ENCODE data around the gene CYP26B1. TPM values are rescaled to one million over a fixed set of nuclear protein-coding genes. Genes with fewer than 3 reads are reported as not detected.

The CYP26B1 gene
- total RNA-seq, 1 experiment from 2014 or later = 0.42 TPM

DNA sequence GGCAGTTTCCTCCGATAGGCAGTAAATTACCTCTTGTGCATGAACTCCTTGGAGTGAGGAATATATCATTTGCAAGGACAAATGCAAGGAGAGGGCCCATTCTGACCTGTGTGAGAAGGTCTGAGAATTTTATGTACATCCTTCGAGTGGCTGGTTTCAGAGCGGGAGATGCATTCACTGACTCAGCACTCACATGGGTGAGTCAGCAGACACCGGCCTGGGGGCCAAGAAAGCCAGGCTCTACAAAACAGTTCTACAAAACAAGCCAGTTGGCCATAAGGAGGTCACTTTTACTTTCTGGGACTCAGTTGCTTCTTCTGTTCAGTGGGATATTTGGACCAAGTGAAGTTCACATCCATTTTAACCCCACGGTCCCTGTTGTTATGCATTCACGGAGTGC, 35.3 kb downstream of the CYP26B1 start (continued):
- TF ChIP-seq, protein P1, sequence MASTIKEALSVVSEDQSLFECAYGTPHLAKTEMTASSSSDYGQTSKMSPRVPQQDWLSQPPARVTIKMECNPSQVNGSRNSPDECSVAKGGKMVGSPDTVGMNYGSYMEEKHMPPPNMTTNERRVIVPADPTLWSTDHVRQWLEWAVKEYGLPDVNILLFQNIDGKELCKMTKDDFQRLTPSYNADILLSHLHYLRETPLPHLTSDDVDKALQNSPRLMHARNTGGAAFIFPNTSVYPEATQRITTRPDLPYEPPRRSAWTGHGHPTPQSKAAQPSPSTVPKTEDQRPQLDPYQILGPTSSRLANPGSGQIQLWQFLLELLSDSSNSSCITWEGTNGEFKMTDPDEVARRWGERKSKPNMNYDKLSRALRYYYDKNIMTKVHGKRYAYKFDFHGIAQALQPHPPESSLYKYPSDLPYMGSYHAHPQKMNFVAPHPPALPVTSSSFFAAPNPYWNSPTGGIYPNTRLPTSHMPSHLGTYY (CRISPR knock-in tag; IDR thresholded peaks at IDR 0.05) = no peak
- TF ChIP-seq ZNF396 (CRISPR knock-in tag; IDR thresholded peaks at IDR 0.05; ENCODE audit: borderline replicate concordance) (no peak), ZNF317 (CRISPR knock-in tag; IDR thresholded peaks at IDR 0.05; ENCODE audit: borderline replicate concordance, low read depth) (no peak), GTF2I (CRISPR knock-in tag; conservative IDR thresholded peaks at IDR 0.05) (no peak)
- TF ChIP-seq, protein P2, sequence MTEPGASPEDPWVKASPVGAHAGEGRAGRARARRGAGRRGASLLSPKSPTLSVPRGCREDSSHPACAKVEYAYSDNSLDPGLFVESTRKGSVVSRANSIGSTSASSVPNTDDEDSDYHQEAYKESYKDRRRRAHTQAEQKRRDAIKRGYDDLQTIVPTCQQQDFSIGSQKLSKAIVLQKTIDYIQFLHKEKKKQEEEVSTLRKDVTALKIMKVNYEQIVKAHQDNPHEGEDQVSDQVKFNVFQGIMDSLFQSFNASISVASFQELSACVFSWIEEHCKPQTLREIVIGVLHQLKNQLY (CRISPR knock-in tag; IDR thresholded peaks at IDR 0.05) = no peak

DNA sequence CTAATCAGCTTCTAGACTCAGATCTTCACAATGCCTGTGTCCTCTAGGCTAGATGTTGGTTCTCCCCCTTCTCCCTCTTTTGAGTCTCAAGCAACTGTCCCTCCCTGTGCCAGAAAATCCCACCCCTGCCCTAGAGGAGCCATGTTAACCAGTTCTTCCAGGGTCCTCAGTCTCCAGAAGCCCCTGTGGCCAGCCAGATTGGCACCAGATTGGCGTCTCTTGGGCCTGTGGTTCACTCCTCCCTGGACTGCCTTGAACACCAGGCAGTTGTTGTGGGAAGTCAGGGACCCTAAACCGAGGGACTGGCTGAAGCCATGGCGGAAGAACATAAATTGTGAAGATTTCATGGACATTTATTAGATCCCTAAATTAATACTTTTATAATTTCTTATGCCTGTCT, 36.6 kb downstream of the CYP26B1 start:
- H3K4me1 Mint-ChIP-seq = no peaks in the 10 kb centered on the region; the same call in 1 of the 2 replicates
- TF ChIP-seq GABPB1 (CRISPR knock-in tag; IDR thresholded peaks at IDR 0.05) = no peak
- TF ChIP-seq, protein P3, sequence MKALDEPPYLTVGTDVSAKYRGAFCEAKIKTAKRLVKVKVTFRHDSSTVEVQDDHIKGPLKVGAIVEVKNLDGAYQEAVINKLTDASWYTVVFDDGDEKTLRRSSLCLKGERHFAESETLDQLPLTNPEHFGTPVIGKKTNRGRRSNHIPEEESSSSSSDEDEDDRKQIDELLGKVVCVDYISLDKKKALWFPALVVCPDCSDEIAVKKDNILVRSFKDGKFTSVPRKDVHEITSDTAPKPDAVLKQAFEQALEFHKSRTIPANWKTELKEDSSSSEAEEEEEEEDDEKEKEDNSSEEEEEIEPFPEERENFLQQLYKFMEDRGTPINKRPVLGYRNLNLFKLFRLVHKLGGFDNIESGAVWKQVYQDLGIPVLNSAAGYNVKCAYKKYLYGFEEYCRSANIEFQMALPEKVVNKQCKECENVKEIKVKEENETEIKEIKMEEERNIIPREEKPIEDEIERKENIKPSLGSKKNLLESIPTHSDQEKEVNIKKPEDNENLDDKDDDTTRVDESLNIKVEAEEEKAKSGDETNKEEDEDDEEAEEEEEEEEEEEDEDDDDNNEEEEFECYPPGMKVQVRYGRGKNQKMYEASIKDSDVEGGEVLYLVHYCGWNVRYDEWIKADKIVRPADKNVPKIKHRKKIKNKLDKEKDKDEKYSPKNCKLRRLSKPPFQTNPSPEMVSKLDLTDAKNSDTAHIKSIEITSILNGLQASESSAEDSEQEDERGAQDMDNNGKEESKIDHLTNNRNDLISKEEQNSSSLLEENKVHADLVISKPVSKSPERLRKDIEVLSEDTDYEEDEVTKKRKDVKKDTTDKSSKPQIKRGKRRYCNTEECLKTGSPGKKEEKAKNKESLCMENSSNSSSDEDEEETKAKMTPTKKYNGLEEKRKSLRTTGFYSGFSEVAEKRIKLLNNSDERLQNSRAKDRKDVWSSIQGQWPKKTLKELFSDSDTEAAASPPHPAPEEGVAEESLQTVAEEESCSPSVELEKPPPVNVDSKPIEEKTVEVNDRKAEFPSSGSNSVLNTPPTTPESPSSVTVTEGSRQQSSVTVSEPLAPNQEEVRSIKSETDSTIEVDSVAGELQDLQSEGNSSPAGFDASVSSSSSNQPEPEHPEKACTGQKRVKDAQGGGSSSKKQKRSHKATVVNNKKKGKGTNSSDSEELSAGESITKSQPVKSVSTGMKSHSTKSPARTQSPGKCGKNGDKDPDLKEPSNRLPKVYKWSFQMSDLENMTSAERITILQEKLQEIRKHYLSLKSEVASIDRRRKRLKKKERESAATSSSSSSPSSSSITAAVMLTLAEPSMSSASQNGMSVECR (CRISPR knock-in tag; IDR thresholded peaks at IDR 0.05; ENCODE audit: borderline replicate concordance) = no peak
- TF ChIP-seq, protein P4, sequence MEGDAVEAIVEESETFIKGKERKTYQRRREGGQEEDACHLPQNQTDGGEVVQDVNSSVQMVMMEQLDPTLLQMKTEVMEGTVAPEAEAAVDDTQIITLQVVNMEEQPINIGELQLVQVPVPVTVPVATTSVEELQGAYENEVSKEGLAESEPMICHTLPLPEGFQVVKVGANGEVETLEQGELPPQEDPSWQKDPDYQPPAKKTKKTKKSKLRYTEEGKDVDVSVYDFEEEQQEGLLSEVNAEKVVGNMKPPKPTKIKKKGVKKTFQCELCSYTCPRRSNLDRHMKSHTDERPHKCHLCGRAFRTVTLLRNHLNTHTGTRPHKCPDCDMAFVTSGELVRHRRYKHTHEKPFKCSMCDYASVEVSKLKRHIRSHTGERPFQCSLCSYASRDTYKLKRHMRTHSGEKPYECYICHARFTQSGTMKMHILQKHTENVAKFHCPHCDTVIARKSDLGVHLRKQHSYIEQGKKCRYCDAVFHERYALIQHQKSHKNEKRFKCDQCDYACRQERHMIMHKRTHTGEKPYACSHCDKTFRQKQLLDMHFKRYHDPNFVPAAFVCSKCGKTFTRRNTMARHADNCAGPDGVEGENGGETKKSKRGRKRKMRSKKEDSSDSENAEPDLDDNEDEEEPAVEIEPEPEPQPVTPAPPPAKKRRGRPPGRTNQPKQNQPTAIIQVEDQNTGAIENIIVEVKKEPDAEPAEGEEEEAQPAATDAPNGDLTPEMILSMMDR (IDR thresholded peaks at IDR 0.05) = no peak
- no peak for TF ChIP-seq SOX15 (CRISPR knock-in tag; IDR thresholded peaks at IDR 0.05)
- no peak for TF ChIP-seq TEAD1 (CRISPR knock-in tag; IDR thresholded peaks at IDR 0.05)
- TF ChIP-seq, protein P5, sequence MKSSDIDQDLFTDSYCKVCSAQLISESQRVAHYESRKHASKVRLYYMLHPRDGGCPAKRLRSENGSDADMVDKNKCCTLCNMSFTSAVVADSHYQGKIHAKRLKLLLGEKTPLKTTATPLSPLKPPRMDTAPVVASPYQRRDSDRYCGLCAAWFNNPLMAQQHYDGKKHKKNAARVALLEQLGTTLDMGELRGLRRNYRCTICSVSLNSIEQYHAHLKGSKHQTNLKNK (CRISPR knock-in tag; IDR thresholded peaks at IDR 0.05) = no peak
- TF ChIP-seq, protein P6, sequence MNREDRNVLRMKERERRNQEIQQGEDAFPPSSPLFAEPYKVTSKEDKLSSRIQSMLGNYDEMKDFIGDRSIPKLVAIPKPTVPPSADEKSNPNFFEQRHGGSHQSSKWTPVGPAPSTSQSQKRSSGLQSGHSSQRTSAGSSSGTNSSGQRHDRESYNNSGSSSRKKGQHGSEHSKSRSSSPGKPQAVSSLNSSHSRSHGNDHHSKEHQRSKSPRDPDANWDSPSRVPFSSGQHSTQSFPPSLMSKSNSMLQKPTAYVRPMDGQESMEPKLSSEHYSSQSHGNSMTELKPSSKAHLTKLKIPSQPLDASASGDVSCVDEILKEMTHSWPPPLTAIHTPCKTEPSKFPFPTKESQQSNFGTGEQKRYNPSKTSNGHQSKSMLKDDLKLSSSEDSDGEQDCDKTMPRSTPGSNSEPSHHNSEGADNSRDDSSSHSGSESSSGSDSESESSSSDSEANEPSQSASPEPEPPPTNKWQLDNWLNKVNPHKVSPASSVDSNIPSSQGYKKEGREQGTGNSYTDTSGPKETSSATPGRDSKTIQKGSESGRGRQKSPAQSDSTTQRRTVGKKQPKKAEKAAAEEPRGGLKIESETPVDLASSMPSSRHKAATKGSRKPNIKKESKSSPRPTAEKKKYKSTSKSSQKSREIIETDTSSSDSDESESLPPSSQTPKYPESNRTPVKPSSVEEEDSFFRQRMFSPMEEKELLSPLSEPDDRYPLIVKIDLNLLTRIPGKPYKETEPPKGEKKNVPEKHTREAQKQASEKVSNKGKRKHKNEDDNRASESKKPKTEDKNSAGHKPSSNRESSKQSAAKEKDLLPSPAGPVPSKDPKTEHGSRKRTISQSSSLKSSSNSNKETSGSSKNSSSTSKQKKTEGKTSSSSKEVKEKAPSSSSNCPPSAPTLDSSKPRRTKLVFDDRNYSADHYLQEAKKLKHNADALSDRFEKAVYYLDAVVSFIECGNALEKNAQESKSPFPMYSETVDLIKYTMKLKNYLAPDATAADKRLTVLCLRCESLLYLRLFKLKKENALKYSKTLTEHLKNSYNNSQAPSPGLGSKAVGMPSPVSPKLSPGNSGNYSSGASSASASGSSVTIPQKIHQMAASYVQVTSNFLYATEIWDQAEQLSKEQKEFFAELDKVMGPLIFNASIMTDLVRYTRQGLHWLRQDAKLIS (CRISPR knock-in tag; IDR thresholded peaks at IDR 0.05; ENCODE audit: borderline replicate concordance) = no peak
- no peak for TF ChIP-seq CREM (CRISPR knock-in tag; IDR thresholded peaks at IDR 0.05)
- no peak for TF ChIP-seq NR1H2 (CRISPR knock-in tag; IDR thresholded peaks at IDR 0.05)
- TF ChIP-seq MYBL2 (CRISPR knock-in tag; IDR thresholded peaks at IDR 0.05) = no peak
- no peak for TF ChIP-seq FOXP1 (CRISPR knock-in tag; IDR thresholded peaks at IDR 0.05; ENCODE audit: borderline replicate concordance)
- no peak for TF ChIP-seq TCF7 (CRISPR knock-in tag; IDR thresholded peaks at IDR 0.05; ENCODE audit: low read depth)
- no peak for TF ChIP-seq NR2C2 (CRISPR knock-in tag; IDR thresholded peaks at IDR 0.05)
- TF ChIP-seq TEAD4 (CRISPR knock-in tag; IDR thresholded peaks at IDR 0.05) = no peak
- DNase-seq (ENCODE audit: low spot score) (no peak), ATAC-seq (no peak)
- peaks cover 30% of the 10 kb centered on the region for H3K9me3 Mint-ChIP-seq
- H3K36me3 Mint-ChIP-seq = peaks cover 23% of the 10 kb centered on the region
- H3K27me3 Mint-ChIP-seq (ENCODE audit: low read depth) = peaks cover 9% of the 10 kb centered on the region
- POLR2A ChIA-PET = no interaction called here
- CTCF ChIA-PET = no interaction called here
- H3K27ac Mint-ChIP-seq = no peak overlapping the region
- no peak overlapping the region for H3K4me3 Mint-ChIP-seq

All from WTC11 (cell line).